GM21447 (cell line): ENCODE results near the gene RMC1.

Experiments used
- ATAC-seq: cut with Tn5 transposase; IDR thresholded peaks from one replicate; pipeline ENCODE4 v1.9.1; 2021; ENCODE audit not compliant: unreplicated experiment

The RMC1 gene

GRCh38 chr18:23580677-23581367 is 77.5 kb downstream of the RMC1 start:
- ATAC-seq = no peak
